HG02943 (cell line): ENCODE results near the gene NR2F1-AS1.

Experiments
- ATAC-seq: cut with Tn5 transposase; IDR thresholded peaks from one replicate; pipeline ENCODE4 v1.9.1; 2021; ENCODE audit warnings: mild to moderate bottlenecking, low read depth, moderate library complexity; ENCODE audit not compliant: unreplicated experiment

Gene NR2F1-AS1

DNA sequence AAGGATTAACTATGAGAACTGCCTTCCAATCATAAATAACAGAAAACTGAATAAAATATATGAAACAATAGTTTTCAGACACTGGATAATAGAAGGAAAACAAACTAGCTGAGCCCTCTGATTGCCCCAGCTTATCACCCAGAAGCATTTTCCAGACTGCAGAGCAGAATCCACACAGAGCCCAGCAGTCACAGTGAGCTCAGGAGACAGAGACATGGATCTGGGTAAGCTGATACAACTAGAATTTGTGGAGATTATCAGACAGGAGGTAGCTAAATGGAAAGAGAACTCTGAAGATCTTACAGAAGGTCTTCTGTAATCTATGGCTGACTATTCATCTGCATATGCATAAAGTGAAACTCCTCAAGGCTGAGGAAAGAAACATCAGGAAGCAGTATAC, 128.8 kb downstream of the NR2F1-AS1 start:
- no peak for ATAC-seq

- ATAC-seq: no peak
Measured at GRCh38 chr5:93438124-93438523, 142.9 kb downstream of the NR2F1-AS1 start.

- no peak for ATAC-seq
Measured at GRCh38 chr5:93436083-93436482, 144.9 kb downstream of the NR2F1-AS1 start.

- ATAC-seq: no peak
Measured at GRCh38 chr5:93433422-93433821, 147.6 kb downstream of the NR2F1-AS1 start.

GRCh38 chr5:93431250-93431649, 149.8 kb downstream of the NR2F1-AS1 start:
- ATAC-seq: no peak

DNA sequence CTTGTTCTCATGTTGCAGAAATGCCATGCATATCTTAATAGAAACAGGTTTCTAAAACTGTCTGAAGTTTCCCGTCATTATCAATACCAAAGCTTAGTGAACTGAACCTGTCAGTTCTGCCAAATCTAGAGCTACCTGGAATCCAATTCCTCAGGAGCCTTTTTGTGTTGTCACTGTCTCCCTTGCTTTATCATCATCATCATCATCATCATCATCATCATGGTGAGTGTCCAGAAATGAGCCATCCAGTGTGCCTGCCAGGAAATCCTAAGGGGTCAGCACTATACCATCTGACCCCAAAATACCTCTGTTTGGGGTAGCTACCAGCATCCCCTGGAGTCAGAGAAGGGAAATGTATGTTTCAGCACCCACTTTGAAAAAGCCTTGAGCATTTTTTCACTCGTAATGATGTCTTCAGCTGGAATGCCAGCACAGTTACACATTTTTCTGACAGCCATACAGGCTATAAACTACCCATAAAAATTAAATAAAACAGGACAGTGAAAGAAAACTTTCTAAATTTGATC, 150.3 kb downstream of the NR2F1-AS1 start:
- no peak for ATAC-seq

DNA sequence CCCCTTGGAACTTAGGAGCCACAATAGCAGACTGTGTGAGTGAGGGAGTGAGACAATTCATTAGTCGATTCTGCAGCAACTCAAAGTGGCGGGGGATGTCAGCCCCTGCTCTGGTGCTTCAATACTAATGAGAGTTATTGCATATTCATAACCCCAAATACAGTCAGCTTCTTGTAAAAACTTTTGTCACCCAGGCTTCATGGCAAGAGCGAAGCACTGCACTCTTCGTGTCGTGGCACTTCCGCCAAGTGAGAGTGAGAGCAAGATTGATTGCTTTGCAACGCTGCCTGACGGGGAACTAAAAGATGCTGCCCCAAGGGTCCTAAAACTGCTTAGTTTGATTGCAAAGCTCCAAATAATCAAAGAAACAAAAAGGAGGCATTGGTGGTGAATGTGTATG, 150.9 kb downstream of the NR2F1-AS1 start:
- no peak for ATAC-seq

GRCh38 chr5:93428868-93429267, 152.2 kb downstream of the NR2F1-AS1 start:
- ATAC-seq: no peak

- ATAC-seq: no peak
Measured at GRCh38 chr5:93427316-93427715, 153.7 kb downstream of the NR2F1-AS1 start.

DNA sequence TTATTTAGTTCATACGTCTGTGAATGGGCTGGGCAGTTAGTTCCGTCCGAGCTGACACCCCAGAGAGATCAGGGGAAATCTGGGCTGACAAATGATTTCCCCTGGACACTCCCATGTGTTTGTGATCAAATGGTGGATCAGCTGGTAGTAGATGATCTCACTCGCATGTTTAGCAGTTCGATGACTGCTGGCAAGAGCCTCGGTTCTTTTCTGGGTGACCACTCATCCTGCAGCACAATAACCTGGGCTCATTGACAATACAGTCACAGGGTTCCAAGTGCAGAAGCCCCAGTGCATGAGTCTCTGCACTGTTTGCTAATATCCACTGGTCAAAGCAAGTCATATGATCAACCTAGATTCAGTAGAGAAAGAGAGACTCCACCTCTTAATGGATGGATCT, 155.9 kb downstream of the NR2F1-AS1 start:
- ATAC-seq: no peak

- no peak for ATAC-seq
Measured at GRCh38 chr5:93423300-93423699, 157.7 kb downstream of the NR2F1-AS1 start.

DNA sequence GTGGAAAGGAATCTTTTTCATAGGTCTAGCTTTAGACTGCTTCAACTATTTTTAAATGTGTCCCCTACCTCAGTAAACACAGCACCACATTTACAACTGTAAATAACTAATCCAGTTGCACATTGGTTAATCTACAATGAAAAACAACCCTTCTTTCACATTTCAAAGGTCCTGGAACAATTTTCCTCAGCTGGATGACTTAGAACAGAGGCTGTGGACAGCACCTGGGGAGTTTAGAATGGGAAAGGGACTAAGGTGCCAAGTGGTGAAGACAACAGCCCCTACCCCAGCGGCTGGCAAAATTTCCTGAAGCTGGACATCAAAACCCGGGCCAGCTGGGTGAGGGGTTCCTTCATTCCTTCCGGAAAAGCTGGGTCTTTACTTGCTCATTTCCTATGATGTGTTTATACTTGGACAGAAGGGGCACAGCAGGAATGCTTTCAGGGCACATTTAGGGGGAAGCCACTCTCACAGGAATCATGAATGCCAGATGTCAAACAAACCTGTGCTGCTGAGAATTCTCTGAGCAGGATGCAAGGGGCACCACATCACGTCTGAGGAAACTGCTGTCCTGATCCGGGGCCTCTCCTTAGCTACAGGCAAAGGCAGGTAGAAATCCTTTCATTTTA, 158.3 kb downstream of the NR2F1-AS1 start:
- no peak for ATAC-seq

DNA sequence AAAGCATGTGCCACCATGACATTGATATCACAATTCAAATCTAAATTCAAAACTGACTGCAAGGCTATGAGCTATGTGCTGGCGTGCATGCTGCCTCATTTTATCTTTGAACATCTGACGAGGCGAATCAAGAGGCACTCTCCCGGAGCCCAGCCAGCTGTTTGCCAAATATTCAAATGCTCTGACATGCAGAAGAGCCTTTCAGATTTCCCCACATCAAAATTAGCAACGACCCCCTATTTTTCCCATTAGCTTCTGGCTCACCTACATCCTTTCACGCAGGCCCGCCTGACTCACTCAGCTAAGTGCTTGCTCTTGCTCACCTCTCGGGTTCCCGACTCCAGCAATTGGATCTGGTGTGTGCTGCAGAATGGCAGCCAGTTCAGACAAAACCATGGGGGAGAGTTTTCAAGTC, 159.0 kb downstream of the NR2F1-AS1 start:
- no peak for ATAC-seq

DNA sequence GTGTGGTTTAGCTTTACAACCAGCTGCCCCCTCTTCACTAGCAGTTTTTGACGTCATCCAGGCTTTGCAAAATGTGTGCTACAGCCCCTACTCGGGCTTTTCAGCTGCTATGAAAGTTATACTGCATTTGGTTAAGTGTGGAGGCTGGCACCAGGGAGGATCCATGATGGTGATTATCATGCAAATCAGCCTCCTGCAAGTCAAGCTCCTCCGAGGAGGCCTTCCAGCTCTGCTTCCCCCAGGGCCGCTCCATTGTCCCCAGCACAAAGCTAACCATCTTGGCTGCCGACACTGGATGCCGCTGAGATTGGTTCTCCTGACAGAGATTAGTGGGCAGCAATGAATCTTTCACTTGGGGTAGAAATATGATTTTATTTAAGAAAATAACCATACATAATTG, 159.6 kb downstream of the NR2F1-AS1 start:
- ATAC-seq: no peak

- no peak for ATAC-seq
Measured at GRCh38 chr5:93417490-93417889, 163.5 kb downstream of the NR2F1-AS1 start.

GRCh38 chr5:93415819-93416218, 165.2 kb downstream of the NR2F1-AS1 start:
- no peak for ATAC-seq

DNA sequence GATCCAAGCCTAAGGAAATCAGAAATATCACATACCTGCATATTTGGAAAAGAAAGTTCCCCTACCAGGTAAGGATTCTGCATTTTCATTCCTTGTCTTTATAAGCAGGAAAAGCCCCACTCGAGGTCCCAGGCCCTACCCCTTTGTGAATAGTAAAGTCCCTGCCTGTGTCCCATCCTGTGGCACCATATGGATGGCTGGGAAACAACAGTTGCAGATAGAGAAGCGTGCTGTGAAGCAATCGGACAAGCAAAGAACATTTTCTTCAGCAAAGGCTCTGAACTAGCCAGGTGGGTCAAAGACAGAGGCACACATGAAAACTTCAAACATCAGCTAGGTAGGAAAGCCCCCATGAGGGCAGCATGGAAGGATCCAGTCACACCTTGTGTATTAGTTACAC, 169.3 kb downstream of the NR2F1-AS1 start:
- ATAC-seq: no peak

GRCh38 chr5:93409691-93410090, 171.3 kb downstream of the NR2F1-AS1 start:
- ATAC-seq: no peak

DNA sequence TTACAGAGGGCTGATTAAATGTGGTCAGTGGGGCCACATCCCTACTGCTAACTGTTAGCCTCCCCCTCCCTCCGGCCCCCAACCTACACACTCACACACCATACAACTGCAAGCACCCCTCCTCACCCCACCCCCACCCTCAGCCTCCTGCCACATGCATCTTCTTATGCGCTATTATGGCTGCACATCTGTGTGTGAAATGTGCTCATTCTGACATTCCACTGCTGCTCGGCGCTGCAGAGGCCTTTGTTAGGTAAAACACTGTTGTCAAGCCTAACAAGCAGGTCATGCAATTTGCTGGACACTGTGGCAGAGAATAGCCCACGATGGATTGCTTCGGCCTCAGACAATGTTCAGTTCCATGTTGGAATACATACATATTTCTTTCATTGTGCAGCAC, 173.6 kb downstream of the NR2F1-AS1 start:
- no peak for ATAC-seq

DNA sequence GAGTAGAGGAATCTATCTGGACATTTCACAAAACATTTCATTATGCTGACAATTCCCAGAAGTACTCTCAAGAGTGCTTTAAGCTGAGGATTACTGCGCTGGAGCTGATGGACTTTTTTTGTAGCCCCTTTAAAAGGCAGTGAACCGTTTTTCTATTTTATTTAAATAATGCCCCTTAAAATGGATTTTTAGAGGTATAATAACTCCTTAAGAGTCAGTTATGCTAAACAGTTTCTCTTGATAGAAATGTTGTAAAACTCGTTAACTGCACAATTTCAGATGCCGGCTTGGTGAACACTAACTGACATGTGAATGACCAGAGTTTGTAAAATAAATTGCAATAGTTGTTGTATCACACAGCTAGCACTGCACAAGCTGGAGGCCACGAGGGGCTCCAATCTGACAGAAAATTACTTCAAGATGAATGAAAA, 174.0 kb downstream of the NR2F1-AS1 start:
- ATAC-seq: no peak

GRCh38 chr5:93404246-93404645, 176.8 kb downstream of the NR2F1-AS1 start:
- ATAC-seq: no peak

DNA sequence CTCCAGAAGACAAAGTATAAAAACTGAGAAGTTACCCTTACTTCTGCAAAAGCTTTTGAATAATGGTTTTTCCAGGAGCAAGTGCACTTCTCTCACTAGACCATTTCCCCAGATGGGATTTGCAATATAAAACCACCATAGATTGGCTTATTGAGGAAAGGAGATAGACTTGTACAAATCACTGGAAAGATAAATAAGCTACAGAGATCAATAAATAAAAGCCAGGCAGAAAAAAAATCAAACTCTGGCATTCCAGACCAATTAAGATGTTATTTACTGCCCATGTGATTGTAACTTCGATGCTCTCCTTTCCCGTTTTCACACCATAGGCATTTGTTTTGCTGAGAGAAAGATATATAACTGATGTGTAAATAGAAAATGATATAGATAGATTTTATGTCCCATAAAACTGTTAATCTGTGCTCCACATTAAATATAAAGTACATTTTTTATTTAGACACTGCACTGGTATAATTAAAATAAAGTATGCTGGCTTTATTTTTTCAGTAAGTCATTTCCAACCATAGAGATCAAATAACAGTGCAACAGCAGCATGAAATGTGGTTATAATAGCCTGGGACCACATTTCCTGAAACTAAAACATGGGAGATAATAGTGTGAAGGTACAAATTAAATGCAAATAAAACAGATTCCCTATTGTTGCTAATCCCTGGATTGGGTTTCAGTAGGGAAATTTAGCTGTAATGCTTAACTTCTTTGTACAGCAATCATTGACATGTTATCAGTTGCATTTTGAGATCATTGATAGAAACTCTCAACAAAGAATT, 177.7 kb downstream of the NR2F1-AS1 start:
- no peak for ATAC-seq
